Kidney (tissue), 14 donors: ENCODE results near the gene PHF21B. TPM values are rescaled to one million over a fixed set of nuclear protein-coding genes. Genes with fewer than 3 reads are reported as not detected.

Source experiments
- DNase-seq, 5 donors: peaks; one replicate each; pipeline ENCODE4 v3.0.0-alpha.2; 2013 to 2020
- FAIRE-seq: peaks from 2 replicates; lab custom pipeline; 2012; peaks lifted over from hg19 to GRCh38; lab: Jason Lieb, UNC
- H3K27ac ChIP-seq, 2 donors: one replicate each; pipeline ENCODE4 v1.7.0; 2013; ENCODE audit warnings: low read depth in 2 of 2, low read length in 2 of 2, inconsistent platforms in 1 of 2
- H3K27me3 ChIP-seq: one replicate; pipeline ENCODE4 v1.7.1; 2013; ENCODE audit warnings: low read length, inconsistent platforms; ENCODE audit not compliant: control insufficient read depth, insufficient read depth
- H3K36me3 ChIP-seq, 3 donors: one replicate each; pipeline versions ENCODE4 v1.7.0 to v1.7.1; 2013; ENCODE audit warnings: low read length in 3 of 3, control low read depth in 1 of 3, inconsistent platforms in 1 of 3; ENCODE audit not compliant: insufficient read depth in 3 of 3, control insufficient read depth in 2 of 3
- H3K4me1 ChIP-seq, 3 donors: one replicate each; pipeline versions ENCODE4 v1.7.0 to v1.7.1; 2013; ENCODE audit warnings: low read length in 3 of 3, inconsistent platforms in 1 of 3, low read depth in 1 of 3; ENCODE audit not compliant: control insufficient read depth in 2 of 3, insufficient read depth in 2 of 3
- H3K4me3 ChIP-seq, 3 donors: one replicate each; pipeline versions ENCODE4 v1.7.0 to v1.8.1; 2013; ENCODE audit warnings: low read length in 3 of 3, control low read depth in 1 of 3, inconsistent platforms in 1 of 3
- H3K9ac ChIP-seq, 3 donors: one replicate each; pipeline versions ENCODE4 v1.7.0 to v1.7.1; 2013; ENCODE audit warnings: low read length in 3 of 3, control low read depth in 1 of 3, inconsistent platforms in 1 of 3
- H3K9me3 ChIP-seq, 3 donors: one replicate each; pipeline versions ENCODE4 v1.7.0 to v1.7.1; 2013; ENCODE audit warnings: low read length in 3 of 3, control low read depth in 1 of 3, inconsistent platforms in 1 of 3; ENCODE audit not compliant: control insufficient read depth in 2 of 3, insufficient read depth in 1 of 3
- intact Hi-C: fragments of 100-400 bp; cut with DNase I; formaldehyde crosslinking; loops from one replicate; pipeline ENCODE4 v1.11.1; 2022
- polyA plus RNA-seq: library from polyadenylated mRNA; stranded (reverse); fragments of 350-450 nt; fragmentation: Illumina TruSeq; extraction: RNeasy Lipid Tissue Mini Kit (QIAGEN cat#74804); gene quantifications from one replicate; pipeline ENCODE4 v1.2.3, GENCODE V29; 2014; ENCODE audit warnings: low read depth, low replicate concordance; ENCODE audit not compliant: insufficient read depth
- total RNA-seq: library from RNA; stranded (reverse); fragmentation: NEBNext Ultra II Directional; extraction: Animal tissue kit (Norgen Biotek cat#: 25700); gene quantifications from one replicate; pipeline ENCODE4 v1.2.1, GENCODE V29; 2021
- TF ChIP-seq, protein P1 (sequence below): IDR thresholded peaks from 3 replicates; pipeline ENCODE4 v1.5.1; 2012; ENCODE audit warnings: mild to moderate bottlenecking, moderate library complexity, borderline replicate concordance; ENCODE audit not compliant: insufficient read depth; ENCODE audit errors: extremely low read depth
- donor health status: control.
- donor health status: control.
- donor health status: control.
- donor health status: control.
- donor health status: control.
- donor health status: DM: yes; HTN: yes; CAD: no.
- donor health status: Normal renal cell carcinoma (clear cell type).

Gene PHF21B
- total and polyA plus RNA-seq, 2 donors from 2014 or later = 1.1 to 2.8 TPM

DNA sequence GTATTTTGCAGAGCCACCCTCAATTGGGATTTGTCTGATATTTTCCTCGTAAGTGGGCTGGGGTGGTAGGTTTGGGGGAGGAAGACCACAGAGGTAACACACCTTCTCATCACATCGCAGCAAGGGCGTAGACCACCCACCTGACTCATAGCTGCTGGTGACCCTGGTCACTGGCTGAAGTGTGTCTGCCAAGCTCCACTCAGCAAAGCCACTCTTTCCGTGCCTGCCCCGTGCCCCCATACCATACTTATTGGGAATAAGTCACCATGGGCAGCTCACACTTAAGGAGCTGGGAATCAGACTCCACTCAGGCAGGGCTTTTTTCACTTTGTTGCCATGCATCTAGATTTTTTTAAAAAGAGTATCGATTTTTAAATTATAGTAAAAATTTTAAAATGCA, 111.6 kb downstream of the PHF21B start:
- no peaks in the 10 kb centered on the region for H3K27me3 ChIP-seq
- TF ChIP-seq, protein P1, sequence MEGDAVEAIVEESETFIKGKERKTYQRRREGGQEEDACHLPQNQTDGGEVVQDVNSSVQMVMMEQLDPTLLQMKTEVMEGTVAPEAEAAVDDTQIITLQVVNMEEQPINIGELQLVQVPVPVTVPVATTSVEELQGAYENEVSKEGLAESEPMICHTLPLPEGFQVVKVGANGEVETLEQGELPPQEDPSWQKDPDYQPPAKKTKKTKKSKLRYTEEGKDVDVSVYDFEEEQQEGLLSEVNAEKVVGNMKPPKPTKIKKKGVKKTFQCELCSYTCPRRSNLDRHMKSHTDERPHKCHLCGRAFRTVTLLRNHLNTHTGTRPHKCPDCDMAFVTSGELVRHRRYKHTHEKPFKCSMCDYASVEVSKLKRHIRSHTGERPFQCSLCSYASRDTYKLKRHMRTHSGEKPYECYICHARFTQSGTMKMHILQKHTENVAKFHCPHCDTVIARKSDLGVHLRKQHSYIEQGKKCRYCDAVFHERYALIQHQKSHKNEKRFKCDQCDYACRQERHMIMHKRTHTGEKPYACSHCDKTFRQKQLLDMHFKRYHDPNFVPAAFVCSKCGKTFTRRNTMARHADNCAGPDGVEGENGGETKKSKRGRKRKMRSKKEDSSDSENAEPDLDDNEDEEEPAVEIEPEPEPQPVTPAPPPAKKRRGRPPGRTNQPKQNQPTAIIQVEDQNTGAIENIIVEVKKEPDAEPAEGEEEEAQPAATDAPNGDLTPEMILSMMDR = no peak
- H3K4me3 ChIP-seq = no peak overlapping the region
- intact Hi-C loops = no loop called here
- no peak overlapping the region for H3K27ac ChIP-seq
- H3K36me3 ChIP-seq = no peaks in the 10 kb centered on the region
- peak in 2 of 5 donors; percentile 4 to 32 for DNase-seq
- peaks cover 0 to 13% (median 3%) of the 10 kb centered on the region in 3 donors for H3K9me3 ChIP-seq
- H3K4me1 ChIP-seq = no peaks in the 10 kb centered on the region
- H3K9ac ChIP-seq = no peak overlapping the region
- FAIRE-seq = no peak

DNA sequence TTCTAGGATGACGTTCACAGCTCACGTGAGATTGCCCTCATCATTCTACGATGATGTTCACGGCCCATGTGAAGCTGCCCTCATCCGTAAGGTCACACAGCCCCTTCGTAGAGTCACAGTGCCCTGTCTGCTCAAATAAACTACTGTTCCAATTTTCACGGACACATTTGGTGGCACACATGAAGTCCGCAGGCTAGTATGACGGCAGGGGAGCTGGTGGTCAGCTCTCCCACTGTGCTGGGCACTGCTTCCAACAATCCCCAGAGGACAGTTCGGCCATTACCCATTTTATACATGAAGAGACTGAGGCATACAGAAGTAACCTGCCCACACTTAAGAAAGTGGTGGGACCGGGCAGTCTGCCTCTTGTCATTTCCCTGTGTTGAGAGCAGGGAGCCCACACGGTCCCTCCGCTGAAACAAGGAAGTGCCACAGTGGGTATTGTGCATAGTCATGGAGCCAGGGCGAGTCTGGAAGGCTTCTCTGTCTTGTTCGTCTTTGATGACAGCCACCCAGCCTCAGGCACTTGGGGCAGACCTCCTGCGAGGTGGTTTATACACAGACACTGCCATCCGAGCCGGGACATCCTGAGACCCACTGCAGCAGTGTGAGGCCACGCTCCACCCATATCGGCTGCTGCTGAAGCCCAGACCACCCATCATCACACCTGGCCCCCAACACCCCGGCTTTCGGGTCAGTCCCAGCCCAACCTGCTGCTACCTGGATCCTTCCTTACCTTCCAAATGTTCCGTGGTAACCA, 114.3 kb downstream of the PHF21B start:
- no peaks in the 10 kb centered on the region for H3K27me3 ChIP-seq
- TF ChIP-seq, protein P1 = no peak
- no peak overlapping the region for H3K27ac ChIP-seq
- peaks cover 0 to 1% (median 0%) of the 10 kb centered on the region in 3 donors for H3K9me3 ChIP-seq
- no peak overlapping the region for H3K9ac ChIP-seq
- intact Hi-C loops = no loop called here
- DNase-seq (peak in 1 of 5 donors; percentile 30), FAIRE-seq (no peak)
- no peaks in the 10 kb centered on the region for H3K36me3 ChIP-seq
- H3K4me1 ChIP-seq = no peaks in the 10 kb centered on the region
- no peak overlapping the region for H3K4me3 ChIP-seq

DNA sequence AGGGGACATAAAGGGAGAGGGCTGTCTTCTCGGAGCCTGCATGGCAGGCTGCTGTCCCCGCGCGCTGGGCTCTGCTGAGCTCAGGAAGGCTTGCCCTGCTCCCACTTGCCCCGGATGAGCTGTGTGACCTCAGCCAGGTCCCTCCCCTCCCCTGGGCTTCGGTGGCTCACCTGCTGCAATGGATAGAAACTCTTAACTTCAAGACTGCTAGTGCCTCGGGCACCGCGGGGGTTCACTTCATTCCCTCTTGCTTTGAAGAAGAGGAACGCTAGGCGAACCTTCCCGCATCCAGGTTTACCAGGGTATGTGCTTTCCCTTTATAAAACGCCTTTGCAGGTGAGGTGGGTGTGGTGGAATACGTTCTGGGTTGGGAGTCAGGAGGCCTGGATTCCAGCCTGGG, 115.0 kb downstream of the PHF21B start:
- Histone ChIP-seq H3K9ac (no peak overlapping the region), H3K27me3 (no peaks in the 10 kb centered on the region), H3K36me3 (no peaks in the 10 kb centered on the region), H3K4me1 (no peaks in the 10 kb centered on the region), H3K4me3 (no peak overlapping the region), H3K27ac (no peak overlapping the region), H3K9me3 (no peaks in the 10 kb centered on the region)
- intact Hi-C loops = no loop called here
- TF ChIP-seq, protein P1 = no peak
- DNase-seq (peak in 1 of 5 donors; percentile 27), FAIRE-seq (no peak)

DNA sequence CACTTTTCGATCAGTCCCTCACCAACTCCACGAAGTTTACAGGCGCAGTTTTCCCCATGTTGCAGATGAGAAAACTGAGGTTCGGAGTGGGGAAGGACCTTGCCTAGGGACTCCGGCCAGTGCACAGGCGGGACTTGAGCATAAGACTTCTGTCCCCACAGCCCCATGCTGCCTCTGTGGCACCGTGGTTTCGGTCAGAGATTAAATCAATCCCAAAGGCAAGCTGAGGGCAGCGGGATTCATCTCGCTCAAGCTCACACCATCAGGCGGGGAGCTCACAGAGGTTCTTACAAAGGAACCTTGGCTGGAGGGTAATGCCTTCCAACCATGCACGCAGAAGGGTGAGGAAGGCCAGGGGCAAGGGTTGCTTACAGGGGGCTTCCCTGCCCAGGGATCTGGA, 115.5 kb downstream of the PHF21B start:
- FAIRE-seq (no peak), DNase-seq (peak in 1 of 5 donors; percentile 55)
- H3K4me1 ChIP-seq = no peaks in the 10 kb centered on the region
- TF ChIP-seq, protein P1 = no peak
- H3K9me3 ChIP-seq = no peaks in the 10 kb centered on the region
- H3K9ac ChIP-seq = no peak overlapping the region
- no peaks in the 10 kb centered on the region for H3K36me3 ChIP-seq
- no peaks in the 10 kb centered on the region for H3K27me3 ChIP-seq
- no peak overlapping the region for H3K4me3 ChIP-seq
- intact Hi-C loops = no loop called here
- no peak overlapping the region for H3K27ac ChIP-seq
